SU-DHL-6 (cell line): Measurements from ENCODE around the gene PRKCE.

Source experiments
- H2AFZ ChIP-seq: fragments of 200-600 bp; sonication (generic); 2 replicates; pipeline ENCODE4 v1.6.1; 2014; ENCODE audit warnings: low read depth, mild to moderate bottlenecking, moderate library complexity, mixed read lengths, antibody characterized with exemption, low read length; ENCODE audit not compliant: severe bottlenecking
- H3F3A ChIP-seq: fragments of 200-600 bp; shearing (Covaris generic); 2 replicates; pipeline ENCODE4 v1.6.0; 2016; ENCODE audit warnings: antibody characterized with exemption, mild to moderate bottlenecking; ENCODE audit not compliant: insufficient read depth
- H3K27ac ChIP-seq: fragments of 200-600 bp; sonication (generic); 2 replicates; pipeline ENCODE4 v1.5.1; 2016; ENCODE audit warnings: low read depth, mild to moderate bottlenecking, low read length, moderate library complexity, mixed read lengths
- H3K27me3 ChIP-seq: fragments of 200-600 bp; sonication (generic), shearing (Covaris generic); 2 replicates; pipeline ENCODE4 v1.6.0; 2014; ENCODE audit warnings: mild to moderate bottlenecking, low read length
- H3K36me3 ChIP-seq: fragments of 200-600 bp; sonication (generic); 2 replicates; pipeline ENCODE4 v1.6.1; 2014; ENCODE audit warnings: mild to moderate bottlenecking, low read length, mixed read lengths
- H3K4me2 ChIP-seq: fragments of 300-600, 200-600 bp; shearing (Covaris generic), sonication (generic); 2 replicates; pipeline ENCODE4 v1.6.0; 2014; ENCODE audit warnings: low read length, low read depth, mild to moderate bottlenecking; ENCODE audit not compliant: poor library complexity, severe bottlenecking
- H3K4me3 ChIP-seq: fragments of 200-600 bp; sonication (generic); 2 replicates; pipeline ENCODE4 v1.5.1; 2014; ENCODE audit warnings: antibody characterized with exemption, low read length, mild to moderate bottlenecking, mixed read lengths; ENCODE audit not compliant: insufficient read depth, poor library complexity, severe bottlenecking
- H3K79me2 ChIP-seq: fragments of 200-600 bp; sonication (generic); 2 replicates; pipeline ENCODE4 v1.6.1; 2014; ENCODE audit warnings: mild to moderate bottlenecking, low read length, moderate library complexity; ENCODE audit not compliant: insufficient read depth
- H3K9ac ChIP-seq: fragments of 200-600 bp; sonication (generic); 2 replicates; pipeline ENCODE4 v1.7.0; 2014; ENCODE audit warnings: mild to moderate bottlenecking, low read length
- H3K9me2 ChIP-seq: fragments of 200-600 bp; sonication (generic); replicated peaks from 2 replicates; pipeline ENCODE4 v1.6.1; 2014; ENCODE audit warnings: low read length; ENCODE audit not compliant: insufficient read depth
- H3K9me3 ChIP-seq: fragments of 200-600 bp; sonication (generic); 2 replicates; pipeline ENCODE4 v1.6.1; 2014; ENCODE audit warnings: low read length, mixed read lengths; ENCODE audit not compliant: insufficient read depth
- H4K20me1 ChIP-seq: fragments of 200-600 bp; sonication (generic); 2 replicates; pipeline ENCODE4 v1.6.1; 2014; ENCODE audit warnings: low read depth, mild to moderate bottlenecking, antibody characterized with exemption, low read length, moderate library complexity, mixed read lengths
- EZH2phosphoT487 ChIP-seq: fragments of 200-600 bp; sonication (generic), shearing (Covaris generic); conservative IDR thresholded peaks from 2 replicates; pipeline ENCODE4 v1.6.1; 2018; ENCODE audit warnings: mild to moderate bottlenecking, antibody characterized with exemption, low read length, moderate library complexity, mixed read lengths
- TF ChIP-seq, protein P1 (sequence below): fragments of 200-600 bp; sonication (generic); IDR thresholded peaks from one replicate; pipeline ENCODE4 v1.5.1; 2017; ENCODE audit warnings: antibody characterized with exemption, mild to moderate bottlenecking, low read length, moderate library complexity; ENCODE audit not compliant: insufficient read depth, poor library complexity, severe bottlenecking

Gene PRKCE

DNA sequence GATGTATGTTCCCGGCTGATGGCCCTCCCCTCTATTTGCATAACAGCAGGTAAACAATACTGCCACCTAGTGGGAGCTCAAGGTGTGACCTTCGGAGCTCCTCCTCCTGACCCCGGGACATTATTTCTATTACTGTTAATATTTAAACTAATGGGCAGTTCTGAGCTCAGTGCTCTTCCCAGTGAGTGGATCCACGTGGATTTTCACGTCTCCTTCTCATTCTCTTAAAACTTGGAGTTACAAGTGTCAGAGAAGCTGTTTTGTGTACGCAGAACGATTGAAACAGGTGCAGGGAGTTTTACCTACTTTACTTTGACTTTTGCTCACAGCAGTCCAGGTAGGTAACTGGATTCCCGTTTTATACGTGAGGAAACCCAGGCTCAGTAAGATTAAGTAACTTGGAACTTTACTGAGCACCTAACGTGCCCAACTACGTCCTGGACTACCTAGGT, 127.3 kb downstream of the PRKCE start:
- H3K4me2 ChIP-seq: peak overlapping the region; percentile 37
- TF ChIP-seq EZH2phosphoT487: no peak
- TF ChIP-seq, protein P1, sequence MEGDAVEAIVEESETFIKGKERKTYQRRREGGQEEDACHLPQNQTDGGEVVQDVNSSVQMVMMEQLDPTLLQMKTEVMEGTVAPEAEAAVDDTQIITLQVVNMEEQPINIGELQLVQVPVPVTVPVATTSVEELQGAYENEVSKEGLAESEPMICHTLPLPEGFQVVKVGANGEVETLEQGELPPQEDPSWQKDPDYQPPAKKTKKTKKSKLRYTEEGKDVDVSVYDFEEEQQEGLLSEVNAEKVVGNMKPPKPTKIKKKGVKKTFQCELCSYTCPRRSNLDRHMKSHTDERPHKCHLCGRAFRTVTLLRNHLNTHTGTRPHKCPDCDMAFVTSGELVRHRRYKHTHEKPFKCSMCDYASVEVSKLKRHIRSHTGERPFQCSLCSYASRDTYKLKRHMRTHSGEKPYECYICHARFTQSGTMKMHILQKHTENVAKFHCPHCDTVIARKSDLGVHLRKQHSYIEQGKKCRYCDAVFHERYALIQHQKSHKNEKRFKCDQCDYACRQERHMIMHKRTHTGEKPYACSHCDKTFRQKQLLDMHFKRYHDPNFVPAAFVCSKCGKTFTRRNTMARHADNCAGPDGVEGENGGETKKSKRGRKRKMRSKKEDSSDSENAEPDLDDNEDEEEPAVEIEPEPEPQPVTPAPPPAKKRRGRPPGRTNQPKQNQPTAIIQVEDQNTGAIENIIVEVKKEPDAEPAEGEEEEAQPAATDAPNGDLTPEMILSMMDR: peak; percentile 67
- no peaks in the 10 kb centered on the region for H3K9me3 ChIP-seq
- H2AFZ ChIP-seq: no peak overlapping the region
- no peaks in the 10 kb centered on the region for H3K27me3 ChIP-seq
- H4K20me1 ChIP-seq: no peaks in the 10 kb centered on the region
- H3K9ac ChIP-seq: no peak overlapping the region
- no peak overlapping the region for H3K4me3 ChIP-seq
- H3K9me2 ChIP-seq: no peaks in the 10 kb centered on the region
- no peaks in the 10 kb centered on the region for H3K36me3 ChIP-seq
- H3K79me2 ChIP-seq: no peaks in the 10 kb centered on the region
- no peaks in the 10 kb centered on the region for H3F3A ChIP-seq
- H3K27ac ChIP-seq: no peak overlapping the region

DNA sequence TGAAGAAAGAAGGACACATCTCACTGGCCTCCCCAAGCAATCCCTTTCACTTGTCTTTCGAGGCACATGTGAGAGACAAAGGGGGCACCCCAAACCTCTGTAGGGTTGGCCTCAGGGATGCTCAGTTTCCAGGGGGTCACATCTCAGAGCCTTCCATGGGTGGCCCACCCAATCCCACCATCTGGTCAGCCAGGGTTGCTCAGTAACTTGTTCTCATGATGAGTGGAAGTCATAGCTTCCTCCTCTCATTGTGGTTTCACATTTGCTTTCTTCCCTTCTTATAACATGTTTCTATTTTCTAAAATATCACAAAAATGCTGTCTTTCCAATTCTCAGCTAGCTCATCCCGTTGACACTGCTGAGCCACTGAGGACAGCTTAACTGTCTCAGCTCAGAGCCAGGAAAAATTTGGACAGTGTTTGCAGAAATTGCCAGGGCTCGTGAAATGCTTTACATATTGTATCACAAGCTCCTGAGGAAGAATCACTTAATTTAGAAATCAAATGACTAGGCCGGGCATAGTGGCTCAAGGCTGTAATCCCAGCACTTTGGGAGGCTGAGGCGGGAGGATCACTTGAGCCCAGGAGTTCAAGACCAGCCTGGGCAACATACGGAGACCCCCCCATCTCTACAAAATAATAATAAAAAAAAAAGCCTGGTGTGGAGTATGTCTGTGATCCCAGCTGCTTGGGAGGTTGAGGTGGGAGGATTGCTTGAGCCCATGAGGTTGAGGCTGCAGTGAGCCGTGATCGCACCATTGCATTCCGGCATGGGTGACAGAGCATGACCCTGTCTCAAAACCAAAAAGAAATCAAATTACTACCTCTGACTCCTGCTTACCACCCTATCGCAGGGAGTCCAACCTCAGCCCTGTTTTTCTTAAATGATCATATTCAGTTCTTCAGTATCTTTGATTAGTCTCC, 129.3 kb downstream of the PRKCE start:
- H3K4me2 ChIP-seq: no peak overlapping the region

DNA sequence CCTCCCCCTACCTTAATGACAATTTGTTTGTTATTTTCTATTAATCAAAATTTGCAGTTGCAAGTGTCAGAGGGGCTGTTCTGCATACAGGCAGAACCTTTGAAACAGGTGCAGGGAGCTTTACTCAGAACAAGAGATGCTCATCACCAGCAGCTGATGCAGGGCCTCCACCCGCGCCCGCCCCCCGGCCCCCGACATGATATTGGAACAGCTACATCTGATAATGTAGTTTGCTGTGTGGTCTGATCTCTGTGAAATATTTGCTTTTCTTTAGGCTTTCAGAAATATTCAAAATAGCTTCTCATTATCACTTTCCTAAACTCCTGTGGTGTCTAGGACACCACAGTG, 130.0 kb downstream of the PRKCE start:
- Histone ChIP-seq H3K9me3 (no peaks in the 10 kb centered on the region), H3K36me3 (no peaks in the 10 kb centered on the region), H3K9me2 (no peaks in the 10 kb centered on the region), H4K20me1 (no peaks in the 10 kb centered on the region), H3F3A (no peaks in the 10 kb centered on the region), H3K4me2 (no peak overlapping the region), H3K79me2 (no peaks in the 10 kb centered on the region), H2AFZ (no peak overlapping the region), H3K4me3 (no peak overlapping the region), H3K27me3 (no peaks in the 10 kb centered on the region), H3K27ac (no peak overlapping the region), H3K9ac (no peak overlapping the region)
- TF ChIP-seq EZH2phosphoT487: no peak
- TF ChIP-seq, protein P1: no peak

More for the DNA sequence above, 129.3 kb downstream of the PRKCE start:
- H3K27me3 ChIP-seq: no peaks in the 10 kb centered on the region
- H3K4me3 ChIP-seq: no peak overlapping the region
- H2AFZ ChIP-seq: no peak overlapping the region
- no peak overlapping the region for H3K27ac ChIP-seq
- no peaks in the 10 kb centered on the region for H3K79me2 ChIP-seq
- no peak overlapping the region for H3K9ac ChIP-seq
- no peaks in the 10 kb centered on the region for H3F3A ChIP-seq
- no peaks in the 10 kb centered on the region for H3K9me3 ChIP-seq
- H3K36me3 ChIP-seq: no peaks in the 10 kb centered on the region
- no peaks in the 10 kb centered on the region for H4K20me1 ChIP-seq
- TF ChIP-seq EZH2phosphoT487: no peak
- TF ChIP-seq, protein P1: no peak
- no peaks in the 10 kb centered on the region for H3K9me2 ChIP-seq
